ENCODE data around the gene NXPH1.

NXPH1 gene

GRCh38 chr7:8433477-8434289, at the start of gene NXPH1:
TSS of gene NXPH1 (plus strand) at chr7:8433609.
- peak; percentile 54 for DNase-seq

- no peak for DNase-seq
Measured at GRCh38 chr7:8384901-8385300, 48.5 kb upstream of the NXPH1 start.

GRCh38 chr7:8386926-8387550, 46.4 kb upstream of the NXPH1 start:
- no peak for DNase-seq

- no peak for DNase-seq
Measured at GRCh38 chr7:8387551-8388256, 45.7 kb upstream of the NXPH1 start.

- no peak for DNase-seq
Measured at GRCh38 chr7:8388257-8388625, 45.2 kb upstream of the NXPH1 start.

GRCh38 chr7:8389593-8390261, 43.7 kb upstream of the NXPH1 start:
- peak; percentile 63 for DNase-seq

- no peak for DNase-seq
Measured at GRCh38 chr7:8390262-8390626, 43.2 kb upstream of the NXPH1 start.

- DNase-seq, result no peak
Measured at GRCh38 chr7:8391353-8392062, 41.9 kb upstream of the NXPH1 start.

GRCh38 chr7:8396294-8396693, 37.1 kb upstream of the NXPH1 start:
- no peak for DNase-seq

GRCh38 chr7:8408871-8409270, 24.5 kb upstream of the NXPH1 start:
- DNase-seq, result no peak

- DNase-seq, result no peak
Measured at GRCh38 chr7:8411103-8411502, 22.3 kb upstream of the NXPH1 start.

GRCh38 chr7:8413600-8413999, 19.8 kb upstream of the NXPH1 start:
- DNase-seq, result no peak

- peak; percentile 13 for DNase-seq
Measured at GRCh38 chr7:8418629-8419245, 14.7 kb upstream of the NXPH1 start.

GRCh38 chr7:8422177-8422576, 11.2 kb upstream of the NXPH1 start:
- no peak for DNase-seq

GRCh38 chr7:8423057-8423456, 10.4 kb upstream of the NXPH1 start:
- no peak for DNase-seq

- DNase-seq, result no peak
Measured at GRCh38 chr7:8425223-8425622, 8.2 kb upstream of the NXPH1 start.

GRCh38 chr7:8430643-8431042, 2.8 kb upstream of the NXPH1 start:
- no peak for DNase-seq

GRCh38 chr7:8434290-8435002, 1.0 kb downstream of the NXPH1 start:
- no peak for DNase-seq

- DNase-seq, result no peak
Measured at GRCh38 chr7:8435095-8435494, 1.7 kb downstream of the NXPH1 start.

- DNase-seq, result no peak
Measured at GRCh38 chr7:8435590-8436545, 2.5 kb downstream of the NXPH1 start.
